Measurements from ENCODE around the gene XRCC2.
"Not testable (repeated sequence)": the region's sequence is repeated elsewhere in the genome, so short reads cannot be mapped to it uniquely, and the experiment has no call there.

The XRCC2 gene

GRCh38 chr7:152675759-152676636 is at the start of gene XRCC2:
Gene XRCC2, minus strand, starts transcription at chr7:152676141. Its CDS starts 62 bp downstream, at chr7:152676079.
- no peak for TF ChIP-seq CTCF (IDR thresholded peaks at IDR 0.05; ENCODE audit: low read length, missing control alignments)
- peak within 1 kb of the TSS; percentile 80 for H3K4me3 ChIP-seq (replicated peaks; ENCODE audit: low read depth, low read length)
- peak; percentile 91 for DNase-seq (ENCODE audit: low read depth)

- TF ChIP-seq CTCF (IDR thresholded peaks at IDR 0.05; ENCODE audit: low read length, missing control alignments), result no peak
- H3K4me3 ChIP-seq (replicated peaks; ENCODE audit: low read depth, low read length), result no peak overlapping the region
- no peak for DNase-seq (ENCODE audit: low read depth)
Observed at GRCh38 chr7:152723364-152723763, 47.4 kb upstream of the XRCC2 start.

GRCh38 chr7:152712412-152713042 is 36.6 kb upstream of the XRCC2 start:
- H3K4me3 ChIP-seq (replicated peaks; ENCODE audit: low read depth, low read length); DNase-seq (ENCODE audit: low read depth): not testable (repeated sequence)

GRCh38 chr7:152711444-152711944 is 35.6 kb upstream of the XRCC2 start:
- no peak overlapping the region for H3K4me3 ChIP-seq (replicated peaks; ENCODE audit: low read depth, low read length)
- no peak for TF ChIP-seq CTCF (IDR thresholded peaks at IDR 0.05; ENCODE audit: low read length, missing control alignments)
- no peak for DNase-seq (ENCODE audit: low read depth)

- no peak overlapping the region for H3K4me3 ChIP-seq (replicated peaks; ENCODE audit: low read depth, low read length)
- no peak for TF ChIP-seq CTCF (IDR thresholded peaks at IDR 0.05; ENCODE audit: low read length, missing control alignments)
- no peak for DNase-seq (ENCODE audit: low read depth)
Observed at GRCh38 chr7:152710153-152710442, 34.2 kb upstream of the XRCC2 start.

- TF ChIP-seq CTCF (IDR thresholded peaks at IDR 0.05; ENCODE audit: low read length, missing control alignments), result no peak
- H3K4me3 ChIP-seq (replicated peaks; ENCODE audit: low read depth, low read length), result no peak overlapping the region
- no peak for DNase-seq (ENCODE audit: low read depth)
Observed at GRCh38 chr7:152709287-152710152, 33.6 kb upstream of the XRCC2 start.
